RWPE2 (cell line): ENCODE data around the gene CST1.
"Not testable (repeated sequence)": the region's sequence is repeated elsewhere in the genome, so short reads cannot be mapped to it uniquely, and the experiment has no call there.

Source experiments
- ATAC-seq: fragments of 200-7000 bp; cut with Tn5 transposase; 3 replicates; pipeline ENCODE4 v1.9.1; 2021; ENCODE audit warnings: low read depth
- DNase-seq: peaks from one replicate; pipeline ENCODE4 v3.0.0-alpha.2; 2020; ENCODE audit warnings: low spot score
- H3K27ac ChIP-seq: fragments of 450-650 bp; 2 replicates; pipeline ENCODE4 v1.5.1; 2017; ENCODE audit warnings: mild to moderate bottlenecking; ENCODE audit not compliant: poor library complexity, severe bottlenecking
- H3K27me3 ChIP-seq: fragments of 250-450 bp; sonication (Bioruptor Pico); 2 replicates; pipeline ENCODE4 v1.5.1; 2021; ENCODE audit warnings: mild to moderate bottlenecking, moderate library complexity; ENCODE audit not compliant: insufficient read depth, poor library complexity, severe bottlenecking
- H3K36me3 ChIP-seq: fragments of 250-450 bp; sonication (Bioruptor Pico); 2 replicates; pipeline ENCODE4 v1.5.1; 2020; ENCODE audit warnings: low read depth, mild to moderate bottlenecking, moderate library complexity
- H3K4me1 ChIP-seq: fragments of 250-450 bp; sonication (Bioruptor Pico); 2 replicates; pipeline ENCODE4 v1.5.1; 2021; ENCODE audit warnings: mild to moderate bottlenecking, moderate library complexity; ENCODE audit not compliant: insufficient read depth, poor library complexity, severe bottlenecking
- H3K4me3 ChIP-seq: fragments of 250-450 bp; sonication (Bioruptor Pico); 2 replicates; pipeline ENCODE4 v1.5.1; 2021; ENCODE audit warnings: mild to moderate bottlenecking, moderate library complexity; ENCODE audit not compliant: severe bottlenecking
- H3K9me3 ChIP-seq: fragments of 250-450 bp; sonication (Bioruptor Pico); 2 replicates; pipeline ENCODE4 v1.5.1; 2021; ENCODE audit warnings: mild to moderate bottlenecking, moderate library complexity; ENCODE audit not compliant: severe bottlenecking
- TF ChIP-seq, protein P1 (sequence below): fragments of 450-650 bp; IDR thresholded peaks from one replicate; pipeline ENCODE4 v1.5.1; 2017; ENCODE audit warnings: mild to moderate bottlenecking, moderate library complexity; ENCODE audit not compliant: poor library complexity, severe bottlenecking

Gene CST1, protein sequence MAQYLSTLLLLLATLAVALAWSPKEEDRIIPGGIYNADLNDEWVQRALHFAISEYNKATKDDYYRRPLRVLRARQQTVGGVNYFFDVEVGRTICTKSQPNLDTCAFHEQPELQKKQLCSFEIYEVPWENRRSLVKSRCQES

DNA sequence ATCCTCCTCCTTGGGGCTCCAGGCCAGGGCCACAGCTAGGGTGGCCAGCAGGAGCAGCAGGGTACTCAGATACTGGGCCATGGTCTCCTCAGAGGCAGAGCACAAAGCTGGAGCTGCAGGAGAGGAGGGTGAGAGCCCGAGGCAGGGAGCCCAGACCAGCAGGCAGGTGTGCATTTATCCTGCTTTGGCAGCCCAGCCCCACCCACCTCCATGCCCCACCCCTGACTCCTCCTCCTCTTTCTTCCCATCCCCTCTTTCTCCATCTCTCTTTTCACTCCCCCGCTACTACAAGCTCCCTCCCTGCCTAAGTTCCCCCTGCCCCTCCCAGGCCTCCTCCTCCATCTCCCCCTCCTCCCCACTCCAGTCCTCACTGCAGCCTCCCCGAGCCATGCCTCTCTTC lies at the start of gene CST1:
Gene CST1, minus strand, starts transcription at position 150 of the 400 bp plus-strand sequence. Its CDS starts 69 bp downstream, at position 81.
- not testable (repeated sequence) for ATAC-seq, H3K36me3 ChIP-seq, H3K4me3 ChIP-seq, H3K27me3 ChIP-seq, H3K27ac ChIP-seq, H3K4me1 ChIP-seq, DNase-seq, H3K9me3 ChIP-seq

DNA sequence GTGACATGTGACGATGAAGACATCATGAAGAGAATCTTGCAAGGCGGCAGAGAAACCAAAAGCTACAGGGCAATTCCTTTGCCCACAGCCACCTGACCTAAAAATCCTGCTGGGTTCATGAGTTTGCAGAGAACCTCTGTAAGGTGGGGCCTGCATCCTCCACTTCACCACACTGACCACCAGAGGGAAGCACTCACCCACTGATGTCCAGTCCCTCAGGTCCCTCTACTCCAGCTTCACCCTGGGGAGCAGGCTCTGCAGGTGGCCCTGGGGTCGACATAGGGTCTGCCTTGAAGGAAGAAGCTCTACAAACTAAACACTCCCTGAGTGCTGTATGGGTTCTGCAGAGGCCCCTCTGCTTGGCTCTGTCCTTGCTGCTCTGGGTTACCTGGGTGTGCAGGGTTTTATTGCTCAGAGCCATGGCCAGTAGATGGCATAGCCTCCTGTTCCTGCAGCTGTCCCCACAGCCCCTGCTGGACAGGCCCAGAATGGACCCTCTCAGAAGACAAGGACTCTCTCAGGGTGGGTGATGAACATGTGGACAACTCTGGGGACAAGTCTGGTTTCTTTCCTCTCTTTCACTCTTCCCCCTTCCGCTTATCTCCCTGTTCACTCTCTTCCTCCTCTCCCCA lies 48.6 kb upstream of the CST1 start:
- not testable (repeated sequence) for H3K27ac ChIP-seq, H3K27me3 ChIP-seq, H3K36me3 ChIP-seq, H3K4me3 ChIP-seq, H3K4me1 ChIP-seq, H3K9me3 ChIP-seq, DNase-seq
- peak; percentile 92 for ATAC-seq
- TF ChIP-seq, protein P1, sequence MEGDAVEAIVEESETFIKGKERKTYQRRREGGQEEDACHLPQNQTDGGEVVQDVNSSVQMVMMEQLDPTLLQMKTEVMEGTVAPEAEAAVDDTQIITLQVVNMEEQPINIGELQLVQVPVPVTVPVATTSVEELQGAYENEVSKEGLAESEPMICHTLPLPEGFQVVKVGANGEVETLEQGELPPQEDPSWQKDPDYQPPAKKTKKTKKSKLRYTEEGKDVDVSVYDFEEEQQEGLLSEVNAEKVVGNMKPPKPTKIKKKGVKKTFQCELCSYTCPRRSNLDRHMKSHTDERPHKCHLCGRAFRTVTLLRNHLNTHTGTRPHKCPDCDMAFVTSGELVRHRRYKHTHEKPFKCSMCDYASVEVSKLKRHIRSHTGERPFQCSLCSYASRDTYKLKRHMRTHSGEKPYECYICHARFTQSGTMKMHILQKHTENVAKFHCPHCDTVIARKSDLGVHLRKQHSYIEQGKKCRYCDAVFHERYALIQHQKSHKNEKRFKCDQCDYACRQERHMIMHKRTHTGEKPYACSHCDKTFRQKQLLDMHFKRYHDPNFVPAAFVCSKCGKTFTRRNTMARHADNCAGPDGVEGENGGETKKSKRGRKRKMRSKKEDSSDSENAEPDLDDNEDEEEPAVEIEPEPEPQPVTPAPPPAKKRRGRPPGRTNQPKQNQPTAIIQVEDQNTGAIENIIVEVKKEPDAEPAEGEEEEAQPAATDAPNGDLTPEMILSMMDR = peak; percentile 67

DNA sequence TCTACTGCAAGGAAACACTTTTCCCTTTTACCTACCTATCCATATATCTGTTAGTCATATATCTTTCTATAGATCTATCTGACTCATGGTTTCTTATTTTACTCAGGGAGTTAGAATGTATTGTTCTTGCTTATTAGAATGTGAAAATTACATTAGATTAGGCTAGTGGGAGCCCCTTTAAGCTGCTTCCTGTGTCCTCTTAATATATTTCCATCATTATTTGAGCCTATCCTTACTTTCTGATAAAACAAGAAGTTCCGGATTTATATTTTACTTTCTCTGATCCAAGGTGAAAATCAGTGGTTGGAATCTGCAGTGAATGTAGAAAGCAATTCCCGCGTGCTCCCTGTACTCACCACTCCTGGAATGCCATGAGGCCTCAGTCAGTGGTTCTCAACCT lies 44.8 kb upstream of the CST1 start:
- TF ChIP-seq, protein P1 = no peak
- Histone ChIP-seq H3K9me3 (no peaks in the 10 kb centered on the region), H3K36me3 (no peaks in the 10 kb centered on the region), H3K4me3 (no peak overlapping the region), H3K4me1 (no peaks in the 10 kb centered on the region), H3K27me3 (no peaks in the 10 kb centered on the region), H3K27ac (no peak overlapping the region)
- DNase-seq = no peak
- no peak for ATAC-seq

DNA sequence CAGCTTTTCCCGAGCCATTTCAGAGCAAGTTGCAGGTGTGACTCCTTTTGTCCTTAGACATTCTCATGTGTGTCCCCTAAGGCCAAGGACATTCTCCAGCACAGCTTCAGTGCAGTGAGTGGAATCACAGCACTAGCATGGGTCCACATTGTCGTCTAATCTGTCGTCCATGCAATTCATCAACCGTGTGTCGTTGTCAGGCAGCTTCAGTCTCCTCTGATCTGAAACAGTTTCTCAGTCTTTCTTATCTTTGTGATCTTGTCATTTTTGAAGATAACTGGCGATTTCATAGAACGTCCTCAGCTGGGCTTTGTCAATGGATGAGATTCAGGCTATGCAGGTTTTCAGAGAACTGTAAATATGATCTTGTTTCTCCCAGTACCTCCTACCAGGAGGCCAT lies 44.1 kb upstream of the CST1 start:
- H3K4me1 ChIP-seq = no peaks in the 10 kb centered on the region
- no peak overlapping the region for H3K27ac ChIP-seq
- no peak for ATAC-seq
- H3K36me3 ChIP-seq = no peaks in the 10 kb centered on the region
- no peaks in the 10 kb centered on the region for H3K27me3 ChIP-seq
- H3K9me3 ChIP-seq = no peaks in the 10 kb centered on the region
- no peak overlapping the region for H3K4me3 ChIP-seq
- no peak for DNase-seq
- TF ChIP-seq, protein P1 = no peak

DNA sequence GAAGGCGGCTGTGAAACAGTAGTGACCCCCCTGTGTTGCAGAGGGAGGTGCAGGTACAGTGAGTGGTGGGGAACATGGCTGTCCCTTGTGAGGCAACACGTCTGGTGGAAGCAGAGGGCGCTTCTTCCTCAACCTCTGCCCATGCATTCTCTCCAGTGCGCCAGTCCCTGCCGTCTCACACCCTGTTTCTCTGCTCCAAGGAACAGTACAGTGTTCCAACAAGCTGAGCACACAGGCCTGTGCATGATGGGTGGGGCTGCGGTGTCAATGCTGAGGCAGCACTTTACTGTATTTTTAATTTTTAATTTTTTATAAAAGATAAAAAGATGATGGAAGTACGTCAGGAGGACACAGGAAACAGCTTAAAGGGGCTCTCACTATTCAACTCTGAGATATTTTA lies 43.3 kb upstream of the CST1 start:
- no peaks in the 10 kb centered on the region for H3K27me3 ChIP-seq
- no peaks in the 10 kb centered on the region for H3K36me3 ChIP-seq
- no peaks in the 10 kb centered on the region for H3K9me3 ChIP-seq
- H3K4me3 ChIP-seq = no peak overlapping the region
- DNase-seq (no peak), ATAC-seq (no peak)
- H3K27ac ChIP-seq = no peak overlapping the region
- no peaks in the 10 kb centered on the region for H3K4me1 ChIP-seq
- TF ChIP-seq, protein P1 = no peak
